ENCODE results near the gene DIRAS2. TPM values are rescaled to one million over a fixed set of nuclear protein-coding genes. Genes with fewer than 3 reads are reported as not detected.
A peak's percentile ranks its signal among the peaks of the same experiment; 100 is the strongest.

The DIRAS2 gene
- total RNA-seq, 1 experiment from 2014 or later: not detected

GRCh38 chr9:90651246-90651645, 8.6 kb upstream of the DIRAS2 start:
- H3K36me3 Mint-ChIP-seq (ENCODE audit: insufficient read depth, unreplicated experiment): no peaks in the 10 kb centered on the region
- CTCF ChIA-PET: no interaction called here
- no TSS peak for BruUV-seq (replicated peaks)

GRCh38 chr9:90647843-90648242, 5.2 kb upstream of the DIRAS2 start:
- intact Hi-C loops (cut with micrococcal nuclease): loop anchor here (10.0 kb wide), 1 partner anchor 503 kb away; no protein-coding TSS in a partner anchor
- H3K9me3 Mint-ChIP-seq (ENCODE audit: unreplicated experiment): no peaks in the 10 kb centered on the region
- ChIA-PET POLR2A (no interaction called here), CTCF (interaction anchor here (0.5 kb wide), 1 partner anchor 1056 kb away, joined by 3 read pairs; no protein-coding TSS in a partner anchor)
- H3K4me1 Mint-ChIP-seq (ENCODE audit: insufficient read depth, unreplicated experiment): no peaks in the 10 kb centered on the region
- DNase-seq (ENCODE audit: unreplicated experiment): no peak
- no peak overlapping the region for H3K4me3 Mint-ChIP-seq (ENCODE audit: unreplicated experiment)
- peaks cover 89% of the 10 kb centered on the region for H3K27me3 Mint-ChIP-seq (ENCODE audit: insufficient read depth, unreplicated experiment)
- no peak overlapping the region for H3K27ac Mint-ChIP-seq (ENCODE audit: low read depth, unreplicated experiment)
- TF ChIP-seq, protein P1, sequence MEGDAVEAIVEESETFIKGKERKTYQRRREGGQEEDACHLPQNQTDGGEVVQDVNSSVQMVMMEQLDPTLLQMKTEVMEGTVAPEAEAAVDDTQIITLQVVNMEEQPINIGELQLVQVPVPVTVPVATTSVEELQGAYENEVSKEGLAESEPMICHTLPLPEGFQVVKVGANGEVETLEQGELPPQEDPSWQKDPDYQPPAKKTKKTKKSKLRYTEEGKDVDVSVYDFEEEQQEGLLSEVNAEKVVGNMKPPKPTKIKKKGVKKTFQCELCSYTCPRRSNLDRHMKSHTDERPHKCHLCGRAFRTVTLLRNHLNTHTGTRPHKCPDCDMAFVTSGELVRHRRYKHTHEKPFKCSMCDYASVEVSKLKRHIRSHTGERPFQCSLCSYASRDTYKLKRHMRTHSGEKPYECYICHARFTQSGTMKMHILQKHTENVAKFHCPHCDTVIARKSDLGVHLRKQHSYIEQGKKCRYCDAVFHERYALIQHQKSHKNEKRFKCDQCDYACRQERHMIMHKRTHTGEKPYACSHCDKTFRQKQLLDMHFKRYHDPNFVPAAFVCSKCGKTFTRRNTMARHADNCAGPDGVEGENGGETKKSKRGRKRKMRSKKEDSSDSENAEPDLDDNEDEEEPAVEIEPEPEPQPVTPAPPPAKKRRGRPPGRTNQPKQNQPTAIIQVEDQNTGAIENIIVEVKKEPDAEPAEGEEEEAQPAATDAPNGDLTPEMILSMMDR (IDR thresholded peaks at IDR 0.05; ENCODE audit: unreplicated experiment): no peak
- no TSS peak for BruUV-seq (replicated peaks)
- no peaks in the 10 kb centered on the region for H3K36me3 Mint-ChIP-seq (ENCODE audit: insufficient read depth, unreplicated experiment)

More at GRCh38 chr9:90651246-90651645, 8.6 kb upstream of the DIRAS2 start:
- Mint-ChIP-seq H3K27me3 (ENCODE audit: insufficient read depth, unreplicated experiment) (peaks cover 89% of the 10 kb centered on the region), H3K27ac (ENCODE audit: low read depth, unreplicated experiment) (no peak overlapping the region), H3K9me3 (ENCODE audit: unreplicated experiment) (peaks cover 6% of the 10 kb centered on the region), H3K4me1 (ENCODE audit: insufficient read depth, unreplicated experiment) (no peaks in the 10 kb centered on the region), H3K4me3 (ENCODE audit: unreplicated experiment) (no peak overlapping the region)
- DNase-seq (ENCODE audit: unreplicated experiment): no peak
- intact Hi-C loops (cut with micrococcal nuclease): no loop called here
- POLR2A ChIA-PET: no interaction called here
- TF ChIP-seq, protein P1 (IDR thresholded peaks at IDR 0.05; ENCODE audit: unreplicated experiment): no peak

DNA sequence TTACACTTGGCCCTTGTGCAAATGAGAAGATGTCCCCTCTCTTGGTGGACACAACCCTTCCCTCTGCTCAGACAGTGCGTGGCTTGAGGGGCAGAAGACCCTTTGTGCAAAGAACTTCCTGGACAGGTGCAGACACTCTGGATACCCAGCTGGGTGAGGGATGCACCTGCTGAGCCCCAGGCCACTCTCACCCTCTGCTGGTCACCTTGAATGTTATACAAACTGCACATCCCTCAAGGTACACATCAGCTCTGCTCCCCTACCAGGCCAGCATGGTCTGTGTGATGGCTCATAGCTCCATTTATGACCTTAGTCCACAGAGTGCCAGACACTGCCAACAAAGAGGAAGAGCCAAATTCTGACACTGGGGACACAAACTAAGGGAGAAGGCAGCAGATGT, 3.1 kb upstream of the DIRAS2 start:
- no peaks in the 10 kb centered on the region for H3K4me1 Mint-ChIP-seq (ENCODE audit: insufficient read depth, unreplicated experiment)
- no TSS peak for BruUV-seq (replicated peaks)

DNA sequence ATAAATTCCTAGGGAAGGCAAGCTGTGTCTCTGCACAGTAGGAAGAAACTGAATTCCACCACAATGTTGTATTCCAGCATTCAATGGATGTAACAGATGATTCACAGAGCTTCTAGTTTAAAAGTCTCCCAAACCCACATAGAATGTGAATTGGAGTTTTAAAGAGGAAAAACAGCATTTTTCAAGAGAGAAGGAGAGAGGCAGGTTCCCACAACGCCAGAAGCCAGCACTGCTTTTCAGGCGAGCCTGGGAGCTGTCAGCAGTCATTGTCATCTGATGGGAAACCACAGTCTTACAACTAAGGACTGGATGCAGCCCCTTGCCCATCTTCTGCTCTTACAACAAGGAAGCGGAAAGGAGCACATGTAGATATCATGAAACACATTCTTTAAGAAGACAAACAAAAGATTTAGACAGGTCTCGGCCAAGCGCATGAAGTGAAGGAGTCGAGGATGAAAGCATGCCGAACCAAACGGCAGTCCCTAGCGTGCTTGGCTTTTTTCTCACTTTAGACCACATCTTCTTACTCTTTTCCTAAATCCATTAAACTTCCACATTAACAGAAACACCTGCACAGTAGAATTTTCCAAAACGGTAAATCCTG, 638 bp downstream of the DIRAS2 start:
- intact Hi-C loops (cut with micrococcal nuclease): loop anchor here (2.0 to 10.0 kb wide), 3 partner anchors 229 to 1045 kb away; no protein-coding TSS in a partner anchor
- H3K9me3 Mint-ChIP-seq (ENCODE audit: unreplicated experiment): no peaks in the 10 kb centered on the region
- ChIA-PET POLR2A (no interaction called here), CTCF (interaction anchor here (0.7 to 1.5 kb wide), 5 partner anchors 12 to 416 kb away, joined by 3 to 5 read pairs (median 4); no protein-coding TSS in a partner anchor)
- H3K4me1 Mint-ChIP-seq (ENCODE audit: insufficient read depth, unreplicated experiment): no peaks in the 10 kb centered on the region
- no peak overlapping the region for H3K27ac Mint-ChIP-seq (ENCODE audit: low read depth, unreplicated experiment)
- DNase-seq (ENCODE audit: unreplicated experiment): no peak
- H3K4me3 Mint-ChIP-seq (ENCODE audit: unreplicated experiment): peak overlapping the region; percentile 69
- BruUV-seq (replicated peaks): no TSS peak
- TF ChIP-seq, protein P1 (IDR thresholded peaks at IDR 0.05; ENCODE audit: unreplicated experiment): no peak
- peaks cover 100% of the 10 kb centered on the region for H3K27me3 Mint-ChIP-seq (ENCODE audit: insufficient read depth, unreplicated experiment)
- H3K36me3 Mint-ChIP-seq (ENCODE audit: insufficient read depth, unreplicated experiment): no peaks in the 10 kb centered on the region

More for the DNA sequence above, 3.1 kb upstream of the DIRAS2 start:
- no peak overlapping the region for H3K4me3 Mint-ChIP-seq (ENCODE audit: unreplicated experiment)
- no peaks in the 10 kb centered on the region for H3K9me3 Mint-ChIP-seq (ENCODE audit: unreplicated experiment)
- no peaks in the 10 kb centered on the region for H3K36me3 Mint-ChIP-seq (ENCODE audit: insufficient read depth, unreplicated experiment)
- intact Hi-C loops (cut with micrococcal nuclease): loop anchor here (10.0 kb wide), 1 partner anchor 501 kb away; no protein-coding TSS in a partner anchor
- TF ChIP-seq, protein P1 (IDR thresholded peaks at IDR 0.05; ENCODE audit: unreplicated experiment): no peak
- DNase-seq (ENCODE audit: unreplicated experiment): no peak
- no peak overlapping the region for H3K27ac Mint-ChIP-seq (ENCODE audit: low read depth, unreplicated experiment)
- POLR2A ChIA-PET: no interaction called here
- CTCF ChIA-PET: no interaction called here
- peaks cover 100% of the 10 kb centered on the region for H3K27me3 Mint-ChIP-seq (ENCODE audit: insufficient read depth, unreplicated experiment)
